ENCODE results near the gene MICB.

Gene MICB

DNA sequence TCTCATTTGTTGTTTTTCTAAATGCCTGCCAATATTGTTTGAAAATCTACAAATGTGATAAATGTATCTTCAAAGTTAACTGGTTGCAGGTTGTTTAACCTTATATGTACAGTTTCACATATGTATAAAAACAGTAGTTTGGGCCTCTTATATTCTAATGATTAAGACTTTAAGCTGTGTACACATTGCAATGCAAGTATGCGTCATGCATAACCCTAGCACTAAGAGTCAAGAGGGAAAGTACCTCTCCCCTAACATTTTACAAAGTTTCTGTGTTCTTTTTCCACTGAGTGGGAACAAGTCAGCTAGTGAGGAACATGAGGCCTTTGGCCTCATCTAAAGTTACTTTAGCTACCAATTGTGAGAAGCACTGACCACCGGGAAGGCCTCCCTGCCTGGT is 25.7 kb upstream of the MICB start:
- Histone ChIP-seq H3K4me3 (ENCODE audit: low read depth in 1 of 2, low read length in 1 of 2) (no peak overlapping the region), H3K27me3 (no peaks in the 10 kb centered on the region), H3K4me1 (ENCODE audit: control insufficient read depth in 1 of 2, insufficient read depth in 1 of 2, low read depth in 1 of 2, low read length in 1 of 2) (no peaks in the 10 kb centered on the region), H3K36me3 (peaks cover 38% of the 10 kb centered on the region), H3K9me3 (no peaks in the 10 kb centered on the region), H3K27ac (no peak overlapping the region)
- TF ChIP-seq, protein P1, sequence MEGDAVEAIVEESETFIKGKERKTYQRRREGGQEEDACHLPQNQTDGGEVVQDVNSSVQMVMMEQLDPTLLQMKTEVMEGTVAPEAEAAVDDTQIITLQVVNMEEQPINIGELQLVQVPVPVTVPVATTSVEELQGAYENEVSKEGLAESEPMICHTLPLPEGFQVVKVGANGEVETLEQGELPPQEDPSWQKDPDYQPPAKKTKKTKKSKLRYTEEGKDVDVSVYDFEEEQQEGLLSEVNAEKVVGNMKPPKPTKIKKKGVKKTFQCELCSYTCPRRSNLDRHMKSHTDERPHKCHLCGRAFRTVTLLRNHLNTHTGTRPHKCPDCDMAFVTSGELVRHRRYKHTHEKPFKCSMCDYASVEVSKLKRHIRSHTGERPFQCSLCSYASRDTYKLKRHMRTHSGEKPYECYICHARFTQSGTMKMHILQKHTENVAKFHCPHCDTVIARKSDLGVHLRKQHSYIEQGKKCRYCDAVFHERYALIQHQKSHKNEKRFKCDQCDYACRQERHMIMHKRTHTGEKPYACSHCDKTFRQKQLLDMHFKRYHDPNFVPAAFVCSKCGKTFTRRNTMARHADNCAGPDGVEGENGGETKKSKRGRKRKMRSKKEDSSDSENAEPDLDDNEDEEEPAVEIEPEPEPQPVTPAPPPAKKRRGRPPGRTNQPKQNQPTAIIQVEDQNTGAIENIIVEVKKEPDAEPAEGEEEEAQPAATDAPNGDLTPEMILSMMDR (IDR thresholded peaks at IDR 0.05): no peak

DNA sequence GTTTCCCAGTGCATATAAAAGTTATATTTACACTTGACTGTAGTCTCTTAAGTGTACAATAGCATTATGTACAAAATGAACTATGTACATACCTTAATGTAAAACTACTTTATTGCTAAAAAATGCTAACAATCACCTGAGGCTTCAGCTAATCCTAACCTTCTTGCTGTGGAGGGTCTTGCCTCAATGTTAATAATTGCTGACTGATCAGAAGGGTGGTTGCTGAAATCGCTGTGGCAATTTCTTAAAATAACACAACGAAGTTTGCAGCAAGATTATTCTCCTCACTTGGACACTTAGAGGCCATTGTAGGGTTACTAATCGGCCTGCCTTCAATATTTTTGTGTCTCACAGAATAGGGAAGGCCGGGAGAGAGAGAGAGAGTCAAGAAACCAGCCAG is 24.7 kb upstream of the MICB start:
- TF ChIP-seq, protein P1 (IDR thresholded peaks at IDR 0.05): no peak
- Histone ChIP-seq H3K9me3 (no peaks in the 10 kb centered on the region), H3K27me3 (no peaks in the 10 kb centered on the region), H3K4me3 (ENCODE audit: low read depth in 1 of 2, low read length in 1 of 2) (no peak overlapping the region), H3K27ac (no peak overlapping the region), H3K4me1 (ENCODE audit: control insufficient read depth in 1 of 2, insufficient read depth in 1 of 2, low read depth in 1 of 2, low read length in 1 of 2) (no peaks in the 10 kb centered on the region), H3K36me3 (peaks cover 29% of the 10 kb centered on the region)

DNA sequence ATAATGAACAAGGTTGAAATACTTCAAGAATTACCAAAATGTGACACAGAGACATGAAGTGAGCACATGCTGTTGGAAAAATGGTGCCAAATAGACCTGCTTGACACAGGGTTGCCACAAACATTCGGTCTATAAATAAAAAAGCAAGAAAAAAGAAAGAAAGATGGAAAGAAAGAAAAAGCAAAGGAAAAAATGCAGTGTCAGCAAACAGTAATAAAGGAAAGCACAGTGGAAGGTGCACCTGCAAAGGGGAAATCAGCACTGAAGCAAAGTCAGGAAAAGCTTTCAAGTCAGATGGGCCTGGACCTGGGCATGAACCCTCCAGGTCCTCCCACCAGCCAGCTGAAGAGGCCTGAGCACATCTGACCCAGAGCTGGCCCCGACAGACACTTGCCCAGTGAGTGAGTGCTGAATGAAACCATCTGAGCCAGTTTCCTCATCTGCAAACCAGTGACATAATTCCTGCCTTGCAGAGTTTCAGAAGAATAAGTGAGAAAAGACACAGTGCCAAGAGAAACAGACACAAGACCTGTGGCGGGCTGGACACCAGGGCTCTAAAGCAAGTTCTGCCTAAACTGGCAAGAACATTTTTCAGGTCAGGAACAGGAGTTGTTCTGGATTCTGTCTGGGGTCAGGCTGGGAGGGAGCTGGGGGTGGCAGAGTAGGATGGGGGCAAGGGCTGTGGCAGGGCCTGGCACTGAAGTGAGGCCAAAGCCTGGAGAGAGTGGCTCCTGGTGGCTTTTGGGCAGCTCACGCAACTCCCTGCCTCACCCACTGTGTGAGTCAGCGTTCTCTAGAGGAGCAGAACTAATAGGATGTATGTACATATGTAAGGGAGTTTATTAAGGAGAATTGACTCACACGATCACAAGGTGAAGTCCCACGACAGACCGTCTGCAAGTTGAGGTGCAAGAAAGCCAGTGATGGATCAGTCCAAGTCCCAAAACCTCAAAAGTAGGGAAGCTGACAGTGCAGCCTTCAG is 23.9 kb upstream of the MICB start:
- TF ChIP-seq, protein P1 (IDR thresholded peaks at IDR 0.05): no peak
- Histone ChIP-seq H3K27me3 (no peaks in the 10 kb centered on the region), H3K27ac (peak overlapping the region; percentile 2)

DNA sequence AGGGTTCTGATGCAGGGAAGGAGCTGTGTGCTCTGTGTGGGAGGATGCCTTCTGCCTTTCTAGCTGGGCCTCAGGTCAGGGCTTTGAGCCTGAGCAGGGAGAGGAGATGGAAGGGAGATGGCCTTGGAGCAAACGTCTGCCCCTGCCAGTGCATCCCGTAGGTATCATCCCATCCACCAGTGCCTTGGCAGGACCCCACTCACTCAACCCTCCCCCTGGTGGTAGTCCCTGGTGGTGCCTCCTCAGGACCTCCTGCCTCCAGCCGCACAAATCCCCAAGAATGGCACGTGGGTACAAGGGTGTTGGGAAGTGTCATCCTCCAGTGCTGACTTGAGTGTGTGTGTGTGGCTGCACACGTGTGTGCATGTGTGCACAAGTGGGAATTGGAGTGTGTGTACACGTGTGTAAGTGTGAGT is 23.1 kb upstream of the MICB start:
- no peaks in the 10 kb centered on the region for H3K4me1 ChIP-seq (ENCODE audit: control insufficient read depth in 1 of 2, insufficient read depth in 1 of 2, low read depth in 1 of 2, low read length in 1 of 2)
- TF ChIP-seq, protein P1 (IDR thresholded peaks at IDR 0.05): peak; percentile 9

More for the DNA sequence above, 23.9 kb upstream of the MICB start:
- Histone ChIP-seq H3K9me3 (no peaks in the 10 kb centered on the region), H3K4me3 (ENCODE audit: low read depth in 1 of 2, low read length in 1 of 2) (no peak overlapping the region), H3K4me1 (ENCODE audit: control insufficient read depth in 1 of 2, insufficient read depth in 1 of 2, low read depth in 1 of 2, low read length in 1 of 2) (no peaks in the 10 kb centered on the region), H3K36me3 (peaks cover 23% of the 10 kb centered on the region)

DNA sequence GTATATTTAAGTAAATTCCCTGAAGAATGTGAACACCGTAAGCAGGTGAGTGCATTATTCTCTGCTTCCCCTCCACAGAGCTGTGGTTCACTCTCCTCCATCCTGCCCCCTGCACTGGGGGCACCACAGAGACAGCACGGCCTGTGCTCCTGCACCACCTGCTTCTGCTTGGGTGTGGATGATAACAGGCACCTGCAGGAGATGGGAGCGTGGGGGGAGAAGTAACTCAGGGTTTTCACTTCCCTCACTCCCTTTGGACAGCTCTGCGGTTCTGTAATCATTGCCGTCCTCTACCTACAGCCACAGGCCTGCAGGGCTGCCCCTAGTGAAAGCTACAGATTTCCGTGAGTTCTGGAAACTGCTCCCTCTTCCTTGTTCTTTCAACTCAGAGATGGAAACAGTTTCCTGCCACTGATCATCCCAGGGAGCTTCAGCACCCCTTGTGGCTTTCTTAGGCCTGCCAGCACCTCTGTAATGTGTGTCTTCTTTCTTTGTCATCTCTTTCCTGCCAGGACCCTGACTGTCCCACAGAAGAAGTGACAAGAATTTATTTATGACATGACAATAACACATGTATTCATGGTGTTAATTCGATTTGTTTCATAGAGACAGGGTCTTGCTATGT is 21.3 kb upstream of the MICB start:
- TF ChIP-seq, protein P1 (IDR thresholded peaks at IDR 0.05): no peak
- H3K4me1 ChIP-seq (ENCODE audit: control insufficient read depth in 1 of 2, insufficient read depth in 1 of 2, low read depth in 1 of 2, low read length in 1 of 2): no peaks in the 10 kb centered on the region
- H3K27me3 ChIP-seq: no peaks in the 10 kb centered on the region
- H3K9me3 ChIP-seq: no peaks in the 10 kb centered on the region
- H3K27ac ChIP-seq: no peak overlapping the region
- peaks cover 9% of the 10 kb centered on the region for H3K36me3 ChIP-seq
- no peak overlapping the region for H3K4me3 ChIP-seq (ENCODE audit: low read depth in 1 of 2, low read length in 1 of 2)

More for the DNA sequence above, 23.1 kb upstream of the MICB start:
- H3K4me3 ChIP-seq (ENCODE audit: low read depth in 1 of 2, low read length in 1 of 2): no peak overlapping the region
- H3K36me3 ChIP-seq: peaks cover 19% of the 10 kb centered on the region
- H3K27me3 ChIP-seq: no peaks in the 10 kb centered on the region
- H3K27ac ChIP-seq: no peak overlapping the region
- H3K9me3 ChIP-seq: no peaks in the 10 kb centered on the region
